H1 (cell line): Measurements from ENCODE around the gene TADA2B. TPM values are rescaled to one million over a fixed set of nuclear protein-coding genes. Genes with fewer than 3 reads are reported as not detected.

Source experiments
- CTCF ChIA-PET: fragments of 300-600 bp; sonication (Branson Sonifier 250); formaldehyde crosslinking; loops from one replicate; lab custom pipeline; 2021; ENCODE audit not compliant: partially characterized antibody; lab: Charles Lee
- POLR2A ChIA-PET: fragments of 300-600 bp; sonication (Branson Sonifier 250); formaldehyde crosslinking; loops from one replicate; lab custom pipeline; 2021; ENCODE audit warnings: inconsistent platforms; ENCODE audit not compliant: partially characterized antibody; lab: Charles Lee
- DNase-seq, 2 experiments: peaks; one replicate each; pipeline versions ENCODE4 v3.0.0 to v3.0.0-alpha.2; 2010 to 2022; ENCODE audit warnings: low spot score in 2 of 2, low read depth in 1 of 2, mixed read lengths in 1 of 2
- FAIRE-seq: peaks from 2 replicates; lab custom pipeline; 2011; peaks lifted over from hg19 to GRCh38; lab: Jason Lieb, UNC
- H2AFZ ChIP-seq: 2 replicates; pipeline ENCODE4 v1.8.1; 2012; ENCODE audit warnings: low read length, inconsistent platforms
- H2AK5ac ChIP-seq: 2 replicates; pipeline ENCODE4 v1.6.1; 2013; ENCODE audit warnings: low read depth, low read length
- H2BK120ac ChIP-seq: replicated peaks from 2 replicates; pipeline ENCODE3; 2013; ENCODE audit warnings: low read depth, low read length, inconsistent platforms
- H2BK12ac ChIP-seq: 2 replicates; pipeline ENCODE4 v1.6.1; 2013; ENCODE audit warnings: low read depth, low read length
- H2BK15ac ChIP-seq: 2 replicates; pipeline ENCODE4 v1.6.1; 2013; ENCODE audit warnings: low read length
- H2BK20ac ChIP-seq: 2 replicates; pipeline ENCODE4 v1.6.1; 2013; ENCODE audit warnings: low read length
- H2BK5ac ChIP-seq: 2 replicates; pipeline ENCODE4 v1.6.1; 2013; ENCODE audit warnings: low read depth, low read length
- H3K14ac ChIP-seq: 2 replicates; pipeline ENCODE4 v1.6.1; 2013; ENCODE audit warnings: inconsistent platforms; ENCODE audit not compliant: insufficient read length
- H3K18ac ChIP-seq: 2 replicates; pipeline ENCODE4 v1.6.1; 2013; ENCODE audit warnings: low read length; ENCODE audit errors: extremely low read depth
- H3K23ac ChIP-seq: 2 replicates; pipeline ENCODE4 v1.6.1; 2013; ENCODE audit warnings: inconsistent platforms; ENCODE audit not compliant: insufficient read length
- H3K23me2 ChIP-seq: 2 replicates; pipeline ENCODE4 v1.6.1; 2013; ENCODE audit warnings: low read depth, low read length
- H3K27ac ChIP-seq: 2 replicates; pipeline ENCODE4 v1.6.1; 2011; ENCODE audit warnings: low read depth, low read length, inconsistent platforms
- H3K27me3 ChIP-seq, 4 experiments: replicated peaks in 1 of 4; 1 replicate in 1 of 4; 2 replicates in 3 of 4; pipeline versions ENCODE4 v1.6.1 to v1.8.1; 2011 to 2013; ENCODE audit warnings: low read length in 3 of 4, mild to moderate bottlenecking in 3 of 4, inconsistent platforms in 2 of 4, mixed read lengths in 2 of 4, moderate library complexity in 1 of 4; ENCODE audit not compliant: control insufficient read depth in 3 of 4, insufficient read depth in 3 of 4; ENCODE audit errors: extremely low read depth in 1 of 4
- H3K36me3 ChIP-seq, 4 experiments: 2 replicates each; pipeline versions ENCODE4 v1.6.1 to v1.8.1; 2011 to 2013; ENCODE audit warnings: mild to moderate bottlenecking in 4 of 4, low read length in 3 of 4, moderate library complexity in 2 of 4, control low read depth in 1 of 4, inconsistent platforms in 1 of 4; ENCODE audit not compliant: insufficient read depth in 4 of 4, control insufficient read depth in 2 of 4
- H3K4ac ChIP-seq: replicated peaks from 2 replicates; pipeline ENCODE3; 2013; ENCODE audit warnings: low read length, low read depth, mixed read lengths, inconsistent platforms; ENCODE audit not compliant: insufficient read length
- H3K4me1 ChIP-seq, 4 experiments: replicated peaks in 1 of 4; 1 replicate in 1 of 4; 2 replicates in 3 of 4; pipeline versions ENCODE4 v1.6.1 to v1.8.1; 2011 to 2013; ENCODE audit warnings: low read length in 3 of 4, inconsistent platforms in 2 of 4, mixed read lengths in 1 of 4; ENCODE audit not compliant: insufficient read depth in 4 of 4, control insufficient read depth in 3 of 4
- H3K4me2 ChIP-seq, 2 experiments: 2 replicates each; pipeline versions ENCODE4 v1.6.1 to v1.8.1; 2011 to 2013; ENCODE audit warnings: low read depth in 2 of 2, low read length in 2 of 2, control low read depth in 1 of 2, inconsistent platforms in 1 of 2, mild to moderate bottlenecking in 1 of 2; ENCODE audit not compliant: insufficient read depth in 1 of 2
- H3K4me3 ChIP-seq, 4 experiments: fragments of 200-600, 300-600 bp in 1 of 4; sonication (generic), shearing (Covaris generic), sonication (Bioruptor Twin) in 1 of 4; 2 replicates each; pipeline versions ENCODE4 v1.5.1 to v1.8.1; 2011 to 2016; ENCODE audit warnings: low read length in 4 of 4, low read depth in 3 of 4, control low read depth in 2 of 4, inconsistent platforms in 2 of 4, mild to moderate bottlenecking in 2 of 4, mixed read lengths in 1 of 4, moderate library complexity in 1 of 4; ENCODE audit not compliant: insufficient read depth in 2 of 4; ENCODE audit errors: extremely low read depth in 1 of 4
- H3K56ac ChIP-seq: replicated peaks from 2 replicates; pipeline ENCODE3; 2013; ENCODE audit warnings: low read depth, mild to moderate bottlenecking, mixed read lengths, low read length, inconsistent platforms; ENCODE audit not compliant: insufficient read length
- H3K79me1 ChIP-seq: 2 replicates; pipeline ENCODE4 v1.6.1; 2013; ENCODE audit warnings: low read depth, low read length, control low read depth
- H3K79me2 ChIP-seq, 2 experiments: 2 replicates each; pipeline versions ENCODE4 v1.6.1 to v1.8.1; 2012 to 2013; ENCODE audit warnings: low read length in 2 of 2, mild to moderate bottlenecking in 2 of 2, inconsistent platforms in 1 of 2; ENCODE audit not compliant: insufficient read depth in 2 of 2, control insufficient read depth in 1 of 2
- H3K9ac ChIP-seq, 4 experiments: replicated peaks in 1 of 4; 1 replicate in 1 of 4; 2 replicates in 3 of 4; pipeline versions ENCODE4 v1.6.1 to v1.8.1; 2011 to 2013; ENCODE audit warnings: low read depth in 3 of 4, low read length in 3 of 4, control low read depth in 2 of 4, mild to moderate bottlenecking in 2 of 4, moderate library complexity in 2 of 4, inconsistent platforms in 1 of 4; ENCODE audit errors: extremely low read depth in 1 of 4
- H3K9me3 ChIP-seq, 2 experiments: 2 replicates each; pipeline versions ENCODE4 v1.6.1 to v1.8.1; 2012 to 2013; ENCODE audit warnings: mild to moderate bottlenecking in 2 of 2, moderate library complexity in 2 of 2, control low read depth in 1 of 2, inconsistent platforms in 1 of 2, low read depth in 1 of 2, low read length in 1 of 2, mixed read lengths in 1 of 2; ENCODE audit not compliant: insufficient read depth in 2 of 2
- H4K20me1 ChIP-seq, 2 experiments: replicated peaks in 1 of 2; 2 replicates each; pipeline versions ENCODE3 to v1.8.1; 2011 to 2013; ENCODE audit warnings: inconsistent platforms in 2 of 2, low read length in 2 of 2, mild to moderate bottlenecking in 1 of 2; ENCODE audit not compliant: insufficient read depth in 2 of 2, control insufficient read depth in 1 of 2
- H4K5ac ChIP-seq: 2 replicates; pipeline ENCODE4 v1.6.1; 2013; ENCODE audit warnings: low read length, low read depth, mixed read lengths, inconsistent platforms; ENCODE audit not compliant: insufficient read length
- H4K8ac ChIP-seq: 2 replicates; pipeline ENCODE4 v1.8.0; 2013; ENCODE audit warnings: mild to moderate bottlenecking, moderate library complexity, low read length, inconsistent platforms; ENCODE audit not compliant: insufficient read depth; ENCODE audit errors: extremely low read depth
- H4K91ac ChIP-seq: replicated peaks from 2 replicates; pipeline ENCODE3; 2013; ENCODE audit warnings: low read length, mixed read lengths, inconsistent platforms; ENCODE audit not compliant: insufficient read length
- CBX5 ChIP-seq: fragments of 300-800, 300-1000 bp; sonication (generic); IDR thresholded peaks from 2 replicates; pipeline ENCODE4 v1.7.1; 2016; ENCODE audit warnings: antibody characterized with exemption, low read length, low read depth
- CHD1 ChIP-seq: IDR thresholded peaks from 2 replicates; pipeline ENCODE4 v1.6.1; 2012; ENCODE audit warnings: low read depth, low read length, improper control_type of control experiment
- CTCF ChIP-seq, 3 experiments: IDR thresholded peaks; 1 replicate in 2 of 3; 2 replicates in 1 of 3; pipeline versions ENCODE4 v1.5.1 to v1.6.1; 2011; ENCODE audit warnings: low read length in 3 of 3, mild to moderate bottlenecking in 3 of 3, inconsistent platforms in 2 of 3, low read depth in 1 of 3, moderate library complexity in 1 of 3; ENCODE audit not compliant: insufficient read depth in 1 of 3; ENCODE audit errors: control extremely low read depth in 1 of 3
- JUN ChIP-seq: IDR thresholded peaks from 2 replicates; pipeline ENCODE4 v1.6.1; 2011; ENCODE audit warnings: low read depth, mild to moderate bottlenecking, improper control_type of control experiment, low read length
- KDM1A ChIP-seq: fragments of 200-600, 300-600 bp; sonication (generic); IDR thresholded peaks from 2 replicates; pipeline ENCODE4 v1.7.1; 2016; ENCODE audit warnings: mild to moderate bottlenecking, low read length, borderline replicate concordance
- RBBP5 ChIP-seq: IDR thresholded peaks from 2 replicates; pipeline ENCODE4 v1.7.1; 2012; ENCODE audit warnings: low read depth, mild to moderate bottlenecking, inconsistent platforms, low read length, moderate library complexity, borderline replicate concordance
- RFX5 ChIP-seq: IDR thresholded peaks from 2 replicates; pipeline ENCODE4 v1.6.1; 2011; ENCODE audit warnings: low read depth, low read length, improper control_type of control experiment, borderline replicate concordance
- SAP30 ChIP-seq: fragments of 300-600 bp; sonication (generic); IDR thresholded peaks from 2 replicates; pipeline ENCODE4 v1.7.1; 2012; ENCODE audit warnings: low read length, moderate library complexity, mild to moderate bottlenecking, inconsistent platforms; ENCODE audit not compliant: insufficient read depth, insufficient replicate concordance
- TBP ChIP-seq: IDR thresholded peaks from 2 replicates; pipeline ENCODE4 v1.6.1; 2011; ENCODE audit warnings: low read depth, low read length, improper control_type of control experiment
- USF2 ChIP-seq: IDR thresholded peaks from 2 replicates; pipeline ENCODE4 v1.6.1; 2011; ENCODE audit warnings: low read length, improper control_type of control experiment
- whole genome bisulfite sequencing, 2 experiments: shearing (Covaris generic) in 1 of 2; methylation state at CpG; one replicate each; pipeline versions ENCODE4 v1.1.6 to v1.1.7; 2013 to 2015; ENCODE audit warnings: low lambda C conversion rate in 2 of 2, mixed read lengths in 2 of 2, inconsistent platforms in 1 of 2, low coverage in 1 of 2, missing lambda C conversion rate in 1 of 2; ENCODE audit not compliant: insufficient replicate concordance in 2 of 2, insufficient coverage in 1 of 2, insufficient read length in 1 of 2; ENCODE audit errors: extremely low coverage in 1 of 2, missing lambda C conversion rate in 1 of 2; 5-methylcytosine and 5-hydroxymethylcytosine counted together
- polyA plus RNA-seq, 7 experiments: library from polyadenylated mRNA; depleted of rRNA in 3 of 7; stranded (reverse) in 5 of 7; unstranded in 2 of 7; fragments of >200 nt in 5 of 7; fragments of 200-250 nt in 2 of 7; gene quantifications; 1 replicate in 5 of 7; 2 replicates in 1 of 7; 4 replicates in 1 of 7; pipeline versions ENCODE4 v1.2.1 to v1.2.3, GENCODE V29; 2011 to 2013; ENCODE audit warnings: missing spikeins in 2 of 7, mixed read lengths in 2 of 7
- total RNA-seq: library from RNA; stranded (reverse); fragmentation: NEBNext Ultra II Directional; extraction: Animal tissue kit (Norgen Biotek cat#: 25700); gene quantifications from 2 replicates; pipeline ENCODE4 v1.2.1, GENCODE V29; 2021

Gene TADA2B
- total and polyA plus RNA-seq, 2 of the 8 experiments (the other 6 are each of a cell fraction or from before 2014, with no cell fraction given): 5.7 to 12.1 TPM

- Histone ChIP-seq H3K4ac (no peak overlapping the region), H3K23ac (no peak overlapping the region), H2BK120ac (no peak overlapping the region), H3K14ac (no peak overlapping the region), H2BK15ac (no peak overlapping the region), H3K18ac (no peak overlapping the region), H4K5ac (no peak overlapping the region), H2AK5ac (no peak overlapping the region), H3K36me3 (peaks cover 4 to 36% (median 21%) of the 10 kb centered on the region in 4 experiments; a peak in 7 of 8 replicates), H3K56ac (no peak overlapping the region), H3K9me3 (no peaks in the 10 kb centered on the region), H2BK12ac (no peak overlapping the region), H2BK5ac (no peak overlapping the region), H3K23me2 (peaks cover 10% of the 10 kb centered on the region; the same call in 1 of the 2 replicates), H3K27ac (no peak overlapping the region), H4K91ac (no peak overlapping the region), H2BK20ac (no peak overlapping the region), H3K27me3 (no peaks in the 10 kb centered on the region), H4K20me1 (peaks cover 8 to 22% of the 10 kb centered on the region in 2 experiments), H4K8ac (no peak overlapping the region), H2AFZ (no peak overlapping the region), H3K4me3 (no peak overlapping the region), H3K9ac (no peak overlapping the region), H3K79me1 (0 out of 2 replicates have a peak, but pooled peaks cover 3% of the 10 kb centered on the region), H3K4me2 (no peak overlapping the region), H3K4me1 (no peaks in the 10 kb centered on the region), H3K79me2 (no peaks in the 10 kb centered on the region)
- CTCF ChIA-PET: interaction anchor here (0.9 to 1.5 kb wide), 3 partner anchors 10 to 146 kb away, joined by 3 to 5 read pairs (median 4); no protein-coding TSS in a partner anchor
- POLR2A ChIA-PET: interaction anchor here (1.3 kb wide), 1 partner anchor 11 kb away, joined by 3 read pairs; no protein-coding TSS in a partner anchor
- DNase-seq (no peak), FAIRE-seq (no peak)
- WGBS, 2 experiments: 90% methylated on average over 10 of the region's 10 CpGs; no CpG with 5 or more reads in 1 of the 2 experiments
- TF ChIP-seq JUN: no peak
- no peak for TF ChIP-seq SAP30
- no peak for TF ChIP-seq TBP
- no peak for TF ChIP-seq RBBP5
- no peak for TF ChIP-seq USF2
- TF ChIP-seq CBX5: no peak
- no peak for TF ChIP-seq KDM1A
- no peak for TF ChIP-seq RFX5
- TF ChIP-seq CTCF (IDR thresholded peaks at IDR 0.05; ENCODE audit: control extremely low read depth in 1 of 3, insufficient read depth in 1 of 3, low read depth in 1 of 3, low read length in 3 of 3): no peak
- no peak for TF ChIP-seq CHD1
Observed at GRCh38 chr4:7029921-7030320, 13.3 kb upstream of the TADA2B start.
